NT2/D1 (cell line): ENCODE data around the gene PPP5C.
"Not testable (repeated sequence)": the region's sequence is repeated elsewhere in the genome, so short reads cannot be mapped to it uniquely, and the experiment has no call there.

Experiments used
- DNase-seq: peaks from one replicate; pipeline ENCODE4 v3.0.0-alpha.2; 2011; ENCODE audit warnings: low read depth, low spot score
- H3K27me3 ChIP-seq: 2 replicates; pipeline ENCODE4 v1.6.0; 2011; ENCODE audit warnings: mild to moderate bottlenecking; ENCODE audit not compliant: insufficient read length, insufficient read depth
- H3K36me3 ChIP-seq: 2 replicates; pipeline ENCODE4 v1.6.1; 2011; ENCODE audit warnings: mild to moderate bottlenecking, low read length, mixed read lengths; ENCODE audit not compliant: insufficient read depth, insufficient read length
- H3K4me1 ChIP-seq: 2 replicates; pipeline ENCODE4 v1.5.1; 2011; ENCODE audit not compliant: insufficient read depth, insufficient read length
- H3K4me3 ChIP-seq: 2 replicates; pipeline ENCODE4 v1.5.1; 2011; ENCODE audit warnings: low read depth; ENCODE audit not compliant: insufficient read length
- H3K9ac ChIP-seq: 2 replicates; pipeline ENCODE4 v1.6.0; 2011; ENCODE audit warnings: low read depth; ENCODE audit not compliant: insufficient read length
- H3K9me3 ChIP-seq: 2 replicates; pipeline ENCODE4 v1.5.1; 2011; ENCODE audit warnings: mild to moderate bottlenecking, low read length; ENCODE audit not compliant: insufficient read depth
- SUZ12 ChIP-seq: IDR thresholded peaks from 2 replicates; pipeline ENCODE4 v1.6.1; 2011; ENCODE audit not compliant: insufficient read length, insufficient read depth; ENCODE audit errors: extremely low read depth
- YY1 ChIP-seq: IDR thresholded peaks from 2 replicates; pipeline ENCODE4 v1.6.1; 2011; ENCODE audit not compliant: insufficient read length, insufficient read depth
- ZNF274 ChIP-seq: IDR thresholded peaks from 2 replicates; pipeline ENCODE4 v1.6.1; 2011; ENCODE audit warnings: mild to moderate bottlenecking, low read depth, low read length

PPP5C gene

DNA sequence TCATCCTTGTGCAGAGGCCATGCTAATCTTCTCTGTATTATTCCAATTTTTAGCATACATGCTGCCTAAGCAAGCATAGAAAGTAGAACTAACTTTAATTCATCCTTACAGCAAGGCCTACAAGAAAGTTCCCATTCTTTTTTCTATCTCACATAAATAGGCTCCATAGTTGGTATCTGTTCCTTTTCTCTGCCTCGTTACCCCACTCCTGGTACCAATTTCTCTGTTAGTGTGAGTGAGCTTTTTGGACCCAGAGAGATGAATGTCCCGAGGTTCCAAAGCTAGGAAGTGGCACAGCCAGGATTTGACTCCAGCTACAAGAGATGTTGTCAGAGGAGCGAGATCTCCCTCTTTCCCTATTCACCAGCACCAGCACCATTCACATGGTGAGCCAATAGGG, 40.4 kb upstream of the PPP5C start:
- DNase-seq = no peak
- H3K4me1 ChIP-seq = peaks cover 2% of the 10 kb centered on the region
- no peaks in the 10 kb centered on the region for H3K27me3 ChIP-seq
- peaks cover 7% of the 10 kb centered on the region for H3K36me3 ChIP-seq
- no peaks in the 10 kb centered on the region for H3K9me3 ChIP-seq
- H3K9ac ChIP-seq = no peak overlapping the region
- no peak for TF ChIP-seq SUZ12
- no peak for TF ChIP-seq ZNF274
- TF ChIP-seq YY1 = no peak
- no peak overlapping the region for H3K4me3 ChIP-seq

DNA sequence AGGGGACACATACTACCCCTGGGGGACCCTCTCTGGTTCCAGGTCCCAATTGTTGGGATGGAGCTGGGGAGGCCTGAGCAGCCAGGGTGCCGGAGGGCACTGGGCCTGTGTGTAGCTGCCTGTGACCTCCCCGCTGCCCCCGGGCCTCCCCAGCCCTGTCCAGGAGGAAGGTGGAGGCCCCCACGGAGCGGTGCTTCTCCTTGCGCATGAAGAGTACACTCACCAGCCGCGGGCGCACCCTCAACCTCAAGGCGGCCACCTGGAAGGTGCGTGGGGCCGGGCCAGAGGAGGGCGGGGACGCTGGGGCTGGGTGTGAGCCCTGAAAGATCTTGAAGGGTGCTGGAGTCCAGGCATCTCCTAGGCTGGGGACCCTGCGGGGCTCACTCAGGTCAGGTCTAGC, 38.4 kb upstream of the PPP5C start:
- no peak overlapping the region for H3K9ac ChIP-seq
- TF ChIP-seq SUZ12 (no peak), YY1 (no peak), ZNF274 (no peak)
- H3K4me3 ChIP-seq = no peak overlapping the region
- H3K27me3 ChIP-seq = no peaks in the 10 kb centered on the region
- DNase-seq = no peak
- peaks cover 13% of the 10 kb centered on the region for H3K36me3 ChIP-seq
- no peaks in the 10 kb centered on the region for H3K4me1 ChIP-seq
- H3K9me3 ChIP-seq = no peaks in the 10 kb centered on the region

DNA sequence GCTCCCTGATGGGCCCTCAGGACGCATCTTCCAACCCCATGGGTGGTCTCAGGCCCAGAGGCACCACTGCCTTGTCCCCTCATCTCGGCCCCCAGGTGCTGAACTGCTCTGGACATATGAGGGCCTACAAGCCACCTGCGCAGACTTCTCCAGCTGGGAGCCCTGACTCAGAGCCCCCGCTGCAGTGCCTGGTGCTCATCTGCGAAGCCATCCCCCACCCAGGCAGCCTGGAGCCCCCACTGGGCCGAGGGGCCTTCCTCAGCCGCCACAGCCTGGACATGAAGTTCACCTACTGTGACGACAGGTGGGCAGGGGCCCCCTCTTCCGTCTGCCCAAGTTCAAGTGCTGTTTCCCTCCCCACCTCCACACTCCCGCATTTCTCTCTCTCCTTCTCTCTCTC, 37.8 kb upstream of the PPP5C start:
- Histone ChIP-seq H3K36me3 (peaks cover 13% of the 10 kb centered on the region), H3K4me1 (no peaks in the 10 kb centered on the region), H3K9ac (no peak overlapping the region), H3K4me3 (no peak overlapping the region), H3K9me3 (no peaks in the 10 kb centered on the region), H3K27me3 (no peaks in the 10 kb centered on the region)
- no peak for DNase-seq
- TF ChIP-seq YY1 (no peak), SUZ12 (no peak), ZNF274 (no peak)

DNA sequence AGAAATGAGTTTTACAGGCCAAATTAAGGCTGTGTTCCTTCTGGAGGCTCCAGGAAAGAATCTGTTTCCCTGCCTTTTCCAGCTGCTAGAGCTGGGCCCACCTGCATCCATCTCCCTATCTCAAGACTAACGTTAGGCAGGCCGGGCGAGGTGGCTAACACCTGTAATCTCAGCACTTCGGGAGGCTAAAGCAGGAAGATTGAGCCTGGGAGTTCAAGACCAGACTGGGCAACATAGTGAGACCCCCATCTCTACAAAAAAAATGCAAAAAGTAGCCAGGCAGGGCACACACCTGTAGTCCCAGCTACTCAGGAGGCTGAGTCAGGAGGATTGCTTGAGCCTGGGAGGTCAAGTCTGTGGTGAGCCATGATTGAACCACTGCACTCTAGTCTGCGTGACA, 35.4 kb upstream of the PPP5C start:
- no peak for DNase-seq
- peaks cover 8% of the 10 kb centered on the region for H3K36me3 ChIP-seq
- no peak overlapping the region for H3K4me3 ChIP-seq
- H3K4me1 ChIP-seq = no peaks in the 10 kb centered on the region
- no peak overlapping the region for H3K9ac ChIP-seq
- H3K9me3 ChIP-seq = no peaks in the 10 kb centered on the region
- TF ChIP-seq YY1 (no peak), ZNF274 (no peak), SUZ12 (no peak)
- no peaks in the 10 kb centered on the region for H3K27me3 ChIP-seq

DNA sequence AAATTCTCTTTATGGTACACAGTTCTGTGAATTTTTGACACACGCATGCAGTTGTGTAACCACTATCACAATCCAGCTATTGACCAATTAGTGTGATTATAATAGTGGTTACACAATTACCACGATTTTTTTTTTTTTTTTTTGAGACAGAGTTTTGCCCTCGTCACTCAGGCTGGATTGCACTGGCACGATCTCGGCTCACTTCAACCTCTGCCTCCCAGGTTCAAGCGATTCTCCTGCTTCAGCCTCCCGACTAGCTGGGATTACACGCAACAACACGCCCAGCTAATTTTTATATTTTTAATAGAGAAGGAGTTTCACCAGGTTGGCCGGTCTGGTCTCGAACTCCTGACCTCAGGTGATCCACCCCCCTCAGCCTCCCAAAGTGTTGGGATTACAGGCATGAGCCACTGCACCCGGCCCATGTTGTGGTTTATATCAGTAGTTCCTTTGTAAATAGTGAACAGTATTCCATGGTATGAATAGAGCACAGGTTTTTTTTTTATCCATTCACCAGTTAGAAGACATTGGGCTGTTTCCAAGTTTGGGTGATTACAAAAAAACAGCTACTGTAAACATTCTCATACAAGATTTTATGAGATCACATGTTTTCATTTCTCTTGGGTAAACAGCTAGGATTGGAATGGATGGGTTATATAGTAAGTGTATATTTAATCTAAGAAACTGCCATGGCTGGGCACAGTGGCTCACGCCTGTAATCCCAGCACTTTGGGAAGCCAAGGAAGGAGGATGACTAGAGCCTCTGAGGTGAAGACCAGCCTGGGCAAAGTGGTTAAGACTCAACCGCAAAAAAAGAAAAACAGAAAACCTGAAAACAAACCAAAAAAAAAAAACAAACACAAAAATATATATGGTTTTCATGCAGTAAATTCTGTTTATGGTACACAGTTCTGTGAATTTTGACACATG, 33.1 kb upstream of the PPP5C start:
- H3K27me3 ChIP-seq, H3K4me1 ChIP-seq, H3K9me3 ChIP-seq, H3K9ac ChIP-seq, H3K4me3 ChIP-seq, H3K36me3 ChIP-seq, DNase-seq: not testable (repeated sequence)

DNA sequence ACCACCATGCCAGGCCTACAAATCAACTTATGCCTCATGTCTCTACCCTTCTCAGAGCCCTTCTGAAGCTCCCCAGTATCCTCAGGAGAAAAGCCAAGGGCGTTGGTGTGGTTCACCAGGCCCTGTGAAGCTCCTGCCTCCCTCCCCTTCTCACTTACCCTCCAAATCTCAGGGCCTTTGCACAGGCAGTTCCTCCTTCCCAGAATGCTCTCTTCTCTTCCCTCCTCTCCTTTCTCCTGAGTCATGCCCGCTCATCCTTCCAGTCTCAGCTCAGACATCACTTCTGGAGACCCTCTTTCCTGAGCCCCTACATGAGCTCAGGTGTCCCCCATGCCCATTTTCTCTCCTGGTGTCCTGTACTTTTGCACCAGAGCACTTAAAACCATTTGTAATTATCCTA, 29.5 kb upstream of the PPP5C start:
- no peak overlapping the region for H3K4me3 ChIP-seq
- no peaks in the 10 kb centered on the region for H3K9me3 ChIP-seq
- no peaks in the 10 kb centered on the region for H3K27me3 ChIP-seq
- no peak overlapping the region for H3K9ac ChIP-seq
- H3K4me1 ChIP-seq = no peaks in the 10 kb centered on the region
- H3K36me3 ChIP-seq = peaks cover 4% of the 10 kb centered on the region
- DNase-seq = no peak
- TF ChIP-seq ZNF274 = no peak

DNA sequence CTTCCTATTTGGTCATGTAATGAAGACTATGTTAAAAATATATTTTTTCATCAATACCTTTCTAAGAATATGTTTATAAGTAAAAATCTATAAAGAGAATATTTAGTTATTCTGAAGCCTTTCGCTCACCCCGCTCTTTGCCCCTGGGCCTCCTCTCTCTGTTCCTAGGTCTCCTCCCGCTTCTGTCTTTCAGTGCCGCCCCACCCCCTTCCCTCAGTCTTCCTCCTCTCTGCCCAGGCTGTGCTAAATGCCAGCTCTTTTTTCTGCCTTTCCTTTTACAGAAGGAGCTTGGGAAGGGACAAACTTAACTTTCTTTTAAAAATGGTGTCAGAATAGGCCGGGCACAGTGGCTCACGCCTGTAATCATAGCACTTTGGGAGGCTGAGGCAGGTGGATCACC, 27.3 kb upstream of the PPP5C start:
- Histone ChIP-seq H3K9me3 (no peaks in the 10 kb centered on the region), H3K36me3 (peaks cover 2% of the 10 kb centered on the region), H3K4me3 (no peak overlapping the region), H3K9ac (no peak overlapping the region), H3K4me1 (no peaks in the 10 kb centered on the region), H3K27me3 (no peaks in the 10 kb centered on the region)
- no peak for TF ChIP-seq YY1
- DNase-seq = no peak

DNA sequence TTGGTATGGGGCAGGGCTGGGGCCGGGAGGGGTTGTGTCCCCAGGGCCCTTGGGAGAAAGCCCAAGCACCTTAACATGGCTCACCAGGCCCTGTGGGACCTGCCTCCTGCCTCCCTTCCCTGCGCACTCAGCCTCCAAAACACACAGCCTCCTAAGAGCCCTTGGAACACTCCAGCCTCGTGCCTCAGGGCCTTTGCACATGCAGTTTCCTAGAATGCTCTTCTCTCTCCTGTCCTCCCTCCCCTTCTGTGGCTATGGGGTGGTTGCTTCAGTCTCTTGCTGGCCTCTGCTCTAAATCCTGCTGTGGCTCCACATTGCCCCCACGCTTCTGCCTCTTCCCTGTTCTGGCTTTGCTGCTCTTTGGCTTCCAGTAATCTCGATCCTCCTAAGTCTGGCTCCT, 26.3 kb upstream of the PPP5C start:
- no peak for DNase-seq
- H3K9ac ChIP-seq = no peak overlapping the region
- H3K9me3 ChIP-seq = no peaks in the 10 kb centered on the region
- H3K4me3 ChIP-seq = no peak overlapping the region
- H3K4me1 ChIP-seq = no peaks in the 10 kb centered on the region
- H3K36me3 ChIP-seq = peaks cover 7% of the 10 kb centered on the region
- H3K27me3 ChIP-seq = no peaks in the 10 kb centered on the region
- TF ChIP-seq ZNF274 (no peak), SUZ12 (no peak), YY1 (no peak)
